K562 (cell line): ENCODE data around the gene GCN1. TPM values are rescaled to one million over a fixed set of nuclear protein-coding genes. Genes with fewer than 3 reads are reported as not detected.

Experiments used
- BRF1 ChIP-seq: IDR thresholded peaks from 3 replicates; pipeline ENCODE4 v1.6.1; 2011; ENCODE audit warnings: borderline replicate concordance, mild to moderate bottlenecking; ENCODE audit not compliant: insufficient read length; ENCODE audit errors: extremely low read depth
- CCAR2 ChIP-seq: fragments of 200-400 bp; formaldehyde crosslinking; IDR thresholded peaks from 2 replicates; pipeline ENCODE4 v1.6.1; 2017; ENCODE audit warnings: mild to moderate bottlenecking, low read depth, low read length
- EGR1 ChIP-seq: fragments of 450-650 bp; conservative IDR thresholded peaks from 2 replicates; pipeline ENCODE4 v1.6.1; 2017; ENCODE audit warnings: mild to moderate bottlenecking
- GTF3C2 ChIP-seq: IDR thresholded peaks from 3 replicates; pipeline ENCODE4 v1.6.1; 2011; ENCODE audit warnings: borderline replicate concordance, mild to moderate bottlenecking, moderate library complexity; ENCODE audit not compliant: insufficient read length; ENCODE audit errors: extremely low read depth
- KLF13 ChIP-seq: fragments of 450-650 bp; IDR thresholded peaks from 2 replicates; pipeline ENCODE4 v1.6.1; 2016; ENCODE audit warnings: missing genetic modification characterization, low read depth, mild to moderate bottlenecking, missing compliant biosample characterization, moderate library complexity, borderline replicate concordance
- MTA3 ChIP-seq: fragments of 450-650 bp; formaldehyde crosslinking; IDR thresholded peaks from 2 replicates; pipeline ENCODE4 v1.6.1; 2017; ENCODE audit warnings: mild to moderate bottlenecking, borderline replicate concordance
- NFE2L1 ChIP-seq: fragments of 450-650 bp; IDR thresholded peaks from 2 replicates; pipeline ENCODE4 v1.6.1; 2016; ENCODE audit warnings: missing genetic modification characterization, low read depth, mild to moderate bottlenecking, missing compliant biosample characterization, moderate library complexity, borderline replicate concordance
- PHB2 ChIP-seq: fragments of 450-650 bp; IDR thresholded peaks from 2 replicates; pipeline ENCODE4 v1.6.1; 2017; ENCODE audit warnings: low read depth
- PURB ChIP-seq: sonication (generic); formaldehyde crosslinking; IDR thresholded peaks from 2 replicates; pipeline ENCODE4 v1.9.0; 2021; ENCODE audit warnings: low read depth, mild to moderate bottlenecking, missing genetic modification reagents
- SMC3 ChIP-seq: conservative IDR thresholded peaks from 2 replicates; pipeline ENCODE4 v1.6.1; 2011; ENCODE audit warnings: low read depth, low read length, improper control_type of control experiment; ENCODE audit not compliant: insufficient read depth
- SP1 ChIP-seq: sonication (generic); formaldehyde crosslinking; IDR thresholded peaks from 2 replicates; pipeline ENCODE4 v1.8.1; 2022; ENCODE audit warnings: mild to moderate bottlenecking, missing genetic modification reagents
- SREBF2 ChIP-seq: sonication (generic); formaldehyde crosslinking; IDR thresholded peaks from 2 replicates; pipeline ENCODE4 v1.4.0; 2020; ENCODE audit warnings: mild to moderate bottlenecking, missing genetic modification reagents
- ZEB2 ChIP-seq: fragments of 450-650 bp; IDR thresholded peaks from 2 replicates; pipeline ENCODE4 v1.6.1; 2016
- ZMIZ1 ChIP-seq, 2 experiments: fragments of 150-350 bp in 1 of 2; IDR thresholded peaks; 2 replicates each; pipeline ENCODE4 v1.6.1; 2012 to 2016; ENCODE audit warnings: low read depth in 2 of 2, low read length in 2 of 2, mild to moderate bottlenecking in 1 of 2, moderate library complexity in 1 of 2
- ZNF146 ChIP-seq: IDR thresholded peaks from one replicate; pipeline ENCODE4 v1.6.1; 2018; ENCODE audit warnings: missing compliant biosample characterization; ENCODE audit not compliant: unreplicated experiment
- ZNF384 ChIP-seq: IDR thresholded peaks from 2 replicates; pipeline ENCODE4 v1.6.1; 2012; ENCODE audit warnings: low read depth, low read length, improper control_type of control experiment
- ZNF436 ChIP-seq: fragments of 250-450, 450-650 bp; sonication (Bioruptor Pico); formaldehyde crosslinking; IDR thresholded peaks from 2 replicates; pipeline ENCODE4 v1.7.0; 2020; ENCODE audit warnings: mild to moderate bottlenecking
- ZNF512 ChIP-seq: IDR thresholded peaks from 2 replicates; pipeline ENCODE4 v1.6.1; 2016; ENCODE audit warnings: missing genetic modification characterization, missing compliant biosample characterization
- ZNF57 ChIP-seq: fragments of 450-650 bp; formaldehyde crosslinking; IDR thresholded peaks from 2 replicates; pipeline ENCODE4 v1.4.0; 2020; ENCODE audit warnings: mild to moderate bottlenecking, moderate library complexity
- polyA plus RNA-seq, 8 experiments: library from polyadenylated mRNA; depleted of rRNA in 4 of 8; stranded (reverse) in 5 of 8; unstranded in 3 of 8; fragments of >200 nt; fragmentation: Nextera tagmentation in 2 of 8; fragmentation: Illumina TruSeq in 1 of 8; extraction: Ambion mirVana in 2 of 8; extraction: Trizol in 1 of 8; gene quantifications; 2 replicates each; pipeline versions ENCODE4 v1.2.1 to v1.2.3, GENCODE V29; 2011 to 2014; ENCODE audit warnings: inconsistent platforms in 1 of 8, missing spikeins in 1 of 8
- total RNA-seq, 7 experiments: library from RNA; depleted of rRNA in 6 of 7; stranded (reverse); fragments of >200 nt in 6 of 7; fragmentation: Illumina TruSeq in 2 of 7; extraction: Trizol in 2 of 7; gene quantifications; 2 replicates each; pipeline versions ENCODE4 v1.2.1 to v1.2.3, GENCODE V29; 2011 to 2021; ENCODE audit warnings: low replicate concordance in 1 of 7

The GCN1 gene
- total and polyA plus RNA-seq, 9 of the 15 experiments (the other 6 are each of a cell fraction or from before 2014, with no cell fraction given), result 11.9 to 190 (median 51.7) TPM

GRCh38 chr12:120242275-120242799 lies 47.8 kb upstream of the GCN1 start (continued):
- no peak for TF ChIP-seq SMC3
- TF ChIP-seq ZEB2, result peak; percentile 71
- peak in 1 of 2 experiments; percentile 87; a peak in 2 of 4 replicates for TF ChIP-seq ZMIZ1 (IDR thresholded peaks at IDR 0.05; ENCODE audit: low read depth in 2 of 2, low read length in 2 of 2)
- TF ChIP-seq PURB (CRISPR knock-in tag), result no peak
- TF ChIP-seq GTF3C2, result no peak
- no peak for TF ChIP-seq KLF13 (tag)
- TF ChIP-seq CCAR2, result no peak
- TF ChIP-seq SREBF2, result no peak
- peak; percentile 84 for TF ChIP-seq PHB2
- no peak for TF ChIP-seq ZNF146 (CRISPR knock-in tag)
- no peak for TF ChIP-seq ZNF57 (CRISPR knock-in tag)
- peak; percentile 71 for TF ChIP-seq SP1 (CRISPR knock-in tag)
- TF ChIP-seq ZNF512 (tag), result no peak
- peak; percentile 47; the same call in 1 of the 2 replicates for TF ChIP-seq EGR1
- no peak for TF ChIP-seq ZNF436 (CRISPR knock-in tag)
- TF ChIP-seq ZNF384, result no peak
- peak; percentile 87 for TF ChIP-seq MTA3
- no peak for TF ChIP-seq NFE2L1
- no peak for TF ChIP-seq BRF1
